DOHH2 (cell line): Measurements from ENCODE around the gene STK32B.

ENCODE experiments used
- H3F3A ChIP-seq: fragments of 200-600 bp; sonication (generic), shearing (Covaris generic); 2 replicates; pipeline ENCODE4 v1.6.0; 2016; ENCODE audit warnings: antibody characterized with exemption, mild to moderate bottlenecking; ENCODE audit not compliant: control insufficient read depth, insufficient read depth
- H3K27ac ChIP-seq: fragments of 200-600 bp; sonication (generic); 2 replicates; pipeline ENCODE4 v1.5.1; 2014; ENCODE audit warnings: low read depth, mild to moderate bottlenecking, low read length, moderate library complexity
- H3K27me3 ChIP-seq: fragments of 200-600 bp; sonication (generic); 2 replicates; pipeline ENCODE4 v1.6.1; 2014; ENCODE audit warnings: mild to moderate bottlenecking, low read length, mixed read lengths; ENCODE audit not compliant: control insufficient read depth
- H3K36me3 ChIP-seq: fragments of 200-600 bp; sonication (generic); 2 replicates; pipeline ENCODE4 v1.6.1; 2014; ENCODE audit warnings: mild to moderate bottlenecking, low read length, moderate library complexity, mixed read lengths; ENCODE audit not compliant: control insufficient read depth
- H3K4me1 ChIP-seq: fragments of 200-600 bp; sonication (generic); 2 replicates; pipeline ENCODE4 v1.6.1; 2014; ENCODE audit warnings: mild to moderate bottlenecking, low read length, mixed read lengths; ENCODE audit not compliant: control insufficient read depth
- H3K4me2 ChIP-seq: fragments of 200-600 bp; sonication (generic); 2 replicates; pipeline ENCODE4 v1.6.0; 2014; ENCODE audit warnings: mild to moderate bottlenecking, low read length, moderate library complexity
- H3K4me3 ChIP-seq: fragments of 200-600 bp; sonication (generic); 2 replicates; pipeline ENCODE4 v1.5.1; 2014; ENCODE audit warnings: mild to moderate bottlenecking, low read length, mixed read lengths
- H3K79me2 ChIP-seq: fragments of 200-600 bp; sonication (generic); 2 replicates; pipeline ENCODE4 v1.6.1; 2014; ENCODE audit warnings: mild to moderate bottlenecking, low read length, mixed read lengths; ENCODE audit not compliant: control insufficient read depth
- H3K9me2 ChIP-seq: fragments of 200-600 bp; sonication (generic); replicated peaks from 2 replicates; pipeline ENCODE4 v1.6.1; 2014; ENCODE audit warnings: mild to moderate bottlenecking, low read length, mixed read lengths; ENCODE audit not compliant: control insufficient read depth
- H3K9me3 ChIP-seq: fragments of 200-600 bp; sonication (generic); 2 replicates; pipeline ENCODE4 v1.6.1; 2014; ENCODE audit warnings: antibody characterized with exemption, low read length, mixed read lengths; ENCODE audit not compliant: control insufficient read depth, insufficient read depth
- H4K20me1 ChIP-seq: fragments of 200-600 bp; sonication (generic); 2 replicates; pipeline ENCODE4 v1.6.0; 2014; ENCODE audit warnings: low read depth, mild to moderate bottlenecking, antibody characterized with exemption, low read length, moderate library complexity; ENCODE audit not compliant: control insufficient read depth, insufficient read depth
- CTCF ChIP-seq: fragments of 200-600 bp; sonication (generic); IDR thresholded peaks from one replicate; pipeline ENCODE4 v1.5.1; 2014; ENCODE audit warnings: antibody characterized with exemption, mild to moderate bottlenecking, low read depth, low read length; ENCODE audit not compliant: poor library complexity, severe bottlenecking
- EZH2phosphoT487 ChIP-seq: fragments of 200-600 bp; sonication (generic); IDR thresholded peaks from 2 replicates; pipeline ENCODE4 v1.6.1; 2017; ENCODE audit warnings: borderline replicate concordance, mild to moderate bottlenecking, antibody characterized with exemption, low read length, moderate library complexity, mixed read lengths

Gene STK32B

GRCh38 chr4:5532100-5532499 lies 480.8 kb downstream of the STK32B start:
- no peaks in the 10 kb centered on the region for H3K9me3 ChIP-seq
- no peak overlapping the region for H3K4me3 ChIP-seq
- no peak for TF ChIP-seq CTCF
- TF ChIP-seq EZH2phosphoT487: no peak

GRCh38 chr4:5539584-5539983 lies 488.3 kb downstream of the STK32B start:
- Histone ChIP-seq H4K20me1 (no peaks in the 10 kb centered on the region), H3K9me3 (no peaks in the 10 kb centered on the region), H3K4me3 (no peak overlapping the region)

More at GRCh38 chr4:5532100-5532499, 480.8 kb downstream of the STK32B start:
- H3K36me3 ChIP-seq: no peaks in the 10 kb centered on the region
- H3K4me1 ChIP-seq: no peaks in the 10 kb centered on the region
- no peaks in the 10 kb centered on the region for H3K27me3 ChIP-seq
- no peak overlapping the region for H3K27ac ChIP-seq
- no peaks in the 10 kb centered on the region for H3K79me2 ChIP-seq
- no peaks in the 10 kb centered on the region for H4K20me1 ChIP-seq
- H3K9me2 ChIP-seq: no peaks in the 10 kb centered on the region
- no peaks in the 10 kb centered on the region for H3F3A ChIP-seq
- no peak overlapping the region for H3K4me2 ChIP-seq

GRCh38 chr4:5541169-5541568 lies 489.9 kb downstream of the STK32B start:
- Histone ChIP-seq H3K4me1 (no peaks in the 10 kb centered on the region), H3K79me2 (no peaks in the 10 kb centered on the region), H3K27ac (no peak overlapping the region), H3K27me3 (no peaks in the 10 kb centered on the region), H3K9me3 (no peaks in the 10 kb centered on the region), H3K4me3 (no peak overlapping the region), H4K20me1 (no peaks in the 10 kb centered on the region), H3K4me2 (no peak overlapping the region), H3K9me2 (no peaks in the 10 kb centered on the region), H3F3A (no peaks in the 10 kb centered on the region), H3K36me3 (no peaks in the 10 kb centered on the region)
- TF ChIP-seq CTCF: no peak
- no peak for TF ChIP-seq EZH2phosphoT487

More at GRCh38 chr4:5539584-5539983, 488.3 kb downstream of the STK32B start:
- H3K79me2 ChIP-seq: no peaks in the 10 kb centered on the region
- no peaks in the 10 kb centered on the region for H3K36me3 ChIP-seq
- H3K4me2 ChIP-seq: no peak overlapping the region
- TF ChIP-seq CTCF (no peak), EZH2phosphoT487 (no peak)
- no peak overlapping the region for H3K27ac ChIP-seq
- no peaks in the 10 kb centered on the region for H3K9me2 ChIP-seq
- no peaks in the 10 kb centered on the region for H3K4me1 ChIP-seq
- no peaks in the 10 kb centered on the region for H3F3A ChIP-seq
- no peaks in the 10 kb centered on the region for H3K27me3 ChIP-seq

GRCh38 chr4:5543681-5544080 lies 492.4 kb downstream of the STK32B start:
- H3K36me3 ChIP-seq: no peaks in the 10 kb centered on the region

More at GRCh38 chr4:5543681-5544080, 492.4 kb downstream of the STK32B start:
- Histone ChIP-seq H4K20me1 (no peaks in the 10 kb centered on the region), H3K79me2 (no peaks in the 10 kb centered on the region), H3K9me2 (no peaks in the 10 kb centered on the region), H3K27me3 (no peaks in the 10 kb centered on the region), H3F3A (no peaks in the 10 kb centered on the region), H3K9me3 (no peaks in the 10 kb centered on the region), H3K4me3 (no peak overlapping the region), H3K4me1 (no peaks in the 10 kb centered on the region), H3K4me2 (no peak overlapping the region), H3K27ac (no peak overlapping the region)
- TF ChIP-seq CTCF (no peak), EZH2phosphoT487 (no peak)
